Measurements from ENCODE around the gene PIEZO2. TPM values are rescaled to one million over a fixed set of nuclear protein-coding genes. Genes with fewer than 3 reads are reported as not detected.

The PIEZO2 gene
- total and polyA plus RNA-seq, 2 of the 8 experiments (the other 6 are each of a cell fraction or from before 2014, with no cell fraction given), result 4.7 to 16.5 TPM

DNA sequence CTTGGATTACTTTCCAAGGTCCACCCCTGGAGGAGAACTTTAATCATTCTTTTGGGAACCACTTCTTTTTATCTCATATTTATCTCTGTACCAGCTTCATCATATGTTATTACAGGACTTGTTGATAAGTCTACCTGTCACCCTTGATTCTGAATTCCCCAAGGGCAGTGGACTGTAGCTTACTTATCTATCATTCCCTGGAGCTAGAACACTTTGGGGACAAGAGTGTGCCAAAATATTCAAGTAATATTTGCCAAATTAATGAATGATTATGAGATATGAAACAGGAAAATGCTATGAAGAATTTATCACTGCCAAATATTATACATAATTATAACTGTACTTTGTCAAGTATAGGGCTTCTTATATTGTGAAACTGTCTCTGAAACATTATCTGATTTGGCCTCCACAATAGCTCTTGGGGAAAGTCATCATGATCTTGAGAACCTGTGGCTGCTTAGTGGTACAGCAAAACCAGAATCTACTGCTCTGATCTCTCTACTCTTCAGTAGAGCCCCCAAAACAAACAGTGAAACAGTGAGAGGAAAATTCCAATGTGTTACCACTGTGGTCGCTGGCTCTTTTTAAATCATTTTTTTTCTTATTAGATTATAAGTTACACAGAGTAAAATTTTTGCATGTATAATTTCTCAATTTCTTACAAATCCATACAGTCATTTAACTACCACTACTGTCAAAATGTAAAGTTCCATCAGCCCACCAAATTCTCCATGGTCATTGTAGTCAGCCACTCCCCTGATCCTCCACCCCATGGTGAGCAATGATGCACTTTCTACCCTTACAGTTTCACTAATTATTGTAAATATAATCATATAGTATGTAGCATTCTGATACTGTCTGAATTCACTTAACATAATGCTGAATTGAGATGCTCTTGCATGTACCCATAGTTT, 197.5 kb downstream of the PIEZO2 start:
- Histone ChIP-seq H3K4me2 (ENCODE audit: insufficient read depth in 1 of 2, low read depth in 2 of 2, low read length in 2 of 2) (no peak overlapping the region), H2AFZ (ENCODE audit: low read length) (no peak overlapping the region), H3K4me3 (ENCODE audit: extremely low read depth in 1 of 4, insufficient read depth in 2 of 4, low read depth in 3 of 4, low read length in 4 of 4) (no peak overlapping the region), H3K18ac (ENCODE audit: extremely low read depth, low read length) (no peak overlapping the region), H2BK12ac (ENCODE audit: low read depth, low read length) (no peak overlapping the region), H3K36me3 (ENCODE audit: control insufficient read depth in 2 of 4, insufficient read depth in 4 of 4, low read length in 3 of 4) (no peaks in the 10 kb centered on the region), H3K4ac (replicated peaks; ENCODE audit: insufficient read length, low read depth, low read length) (no peak overlapping the region), H2BK15ac (ENCODE audit: low read length) (no peak overlapping the region), H2BK20ac (ENCODE audit: low read length) (no peak overlapping the region), H4K91ac (replicated peaks; ENCODE audit: insufficient read length, low read length) (no peak overlapping the region), H3K27me3 (replicated peaks in 1 of 4; ENCODE audit: control insufficient read depth in 3 of 4, extremely low read depth in 1 of 4, insufficient read depth in 3 of 4, low read length in 3 of 4) (no peaks in the 10 kb centered on the region), H4K20me1 (replicated peaks in 1 of 2; ENCODE audit: control insufficient read depth in 1 of 2, insufficient read depth in 2 of 2, low read length in 2 of 2) (no peaks in the 10 kb centered on the region), H3K9me3 (ENCODE audit: insufficient read depth in 2 of 2, low read depth in 1 of 2, low read length in 1 of 2) (no peaks in the 10 kb centered on the region), H3K9ac (replicated peaks in 1 of 4; ENCODE audit: extremely low read depth in 1 of 4, low read depth in 3 of 4, low read length in 3 of 4) (no peak overlapping the region), H2AK5ac (ENCODE audit: low read depth, low read length) (no peak overlapping the region), H4K8ac (ENCODE audit: extremely low read depth, insufficient read depth, low read length) (no peak overlapping the region), H3K14ac (ENCODE audit: insufficient read length) (no peak overlapping the region), H3K23ac (ENCODE audit: insufficient read length) (no peak overlapping the region), H2BK5ac (ENCODE audit: low read depth, low read length) (no peak overlapping the region), H3K4me1 (replicated peaks in 1 of 4; ENCODE audit: control insufficient read depth in 3 of 4, insufficient read depth in 4 of 4, low read length in 3 of 4) (no peaks in the 10 kb centered on the region), H3K27ac (ENCODE audit: low read depth, low read length) (no peak overlapping the region), H3K79me1 (ENCODE audit: low read depth, low read length) (no peaks in the 10 kb centered on the region), H3K79me2 (ENCODE audit: control insufficient read depth in 1 of 2, insufficient read depth in 2 of 2, low read length in 2 of 2) (no peaks in the 10 kb centered on the region), H3K23me2 (ENCODE audit: low read depth, low read length) (no peaks in the 10 kb centered on the region), H3K56ac (replicated peaks; ENCODE audit: insufficient read length, low read depth, low read length) (no peak overlapping the region), H2BK120ac (replicated peaks; ENCODE audit: low read depth, low read length) (no peak overlapping the region), H4K5ac (ENCODE audit: insufficient read length, low read depth, low read length) (no peak overlapping the region)
- POLR2A ChIA-PET (ENCODE audit: partially characterized antibody), result no interaction called here
- CTCF ChIA-PET (ENCODE audit: partially characterized antibody), result interaction anchor here (1.5 kb wide), 1 partner anchor 202 kb away, joined by 3 read pairs; no protein-coding TSS in a partner anchor
- DNase-seq (ENCODE audit: low read depth in 1 of 2, low spot score in 2 of 2) (no peak), FAIRE-seq (no peak)
- TF ChIP-seq POU5F1 (IDR thresholded peaks at IDR 0.05; ENCODE audit: low read depth, low read length), result no peak
- 84% methylated on average over 1 of the region's 1 CpG; no CpG with 5 or more reads in 1 of the 2 experiments for WGBS, 2 experiments (ENCODE audit: extremely low coverage in 1 of 2, insufficient coverage in 1 of 2, insufficient read length in 1 of 2, insufficient replicate concordance in 2 of 2, low coverage in 1 of 2, low lambda C conversion rate in 2 of 2, missing lambda C conversion rate in 1 of 2)
